AG04450 (cell line): Measurements from ENCODE around the gene RETREG1. TPM values are rescaled to one million over a fixed set of nuclear protein-coding genes. Genes with fewer than 3 reads are reported as not detected.

Experiments used
- CTCF ChIA-PET: fragments of 300-600, 350-600 bp; formaldehyde crosslinking; extraction: SDS; loops from one replicate; lab custom pipeline; 2022; ENCODE audit warnings: antibody characterized with exemption, inconsistent platforms; lab: Charles Lee
- POLR2A ChIA-PET: fragments of 350-600 bp; formaldehyde crosslinking; extraction: SDS; loops from one replicate; lab custom pipeline; 2021; ENCODE audit warnings: antibody characterized with exemption, inconsistent platforms; lab: Yijun Ruan, JAX
- DNase-seq: peaks from one replicate; pipeline ENCODE4 v3.0.0-alpha.2; 2011; ENCODE audit warnings: low read depth, low spot score
- H3K27ac ChIP-seq: one replicate; pipeline ENCODE4 v1.5.1; 2012; ENCODE audit warnings: low read depth, low read length, control low read depth
- H3K27me3 ChIP-seq: one replicate; pipeline ENCODE4 v1.6.0; 2012; ENCODE audit warnings: low read length; ENCODE audit not compliant: control insufficient read depth, insufficient read depth
- H3K4me3 ChIP-seq: 2 replicates; pipeline ENCODE4 v1.5.1; 2011; ENCODE audit warnings: mild to moderate bottlenecking, low read depth, low read length, control low read depth
- H3K9me3 ChIP-seq: 2 replicates; pipeline ENCODE4 v1.5.1; 2012; ENCODE audit warnings: low read length; ENCODE audit not compliant: control insufficient read depth, insufficient read depth
- CTCF ChIP-seq: IDR thresholded peaks from 2 replicates; pipeline ENCODE4 v1.5.1; 2011; ENCODE audit warnings: low read depth, low read length, control low read depth, inconsistent platforms
- polyA plus RNA-seq: library from polyadenylated mRNA; depleted of rRNA; stranded (reverse); fragments of >200 nt; gene quantifications from 2 replicates; pipeline ENCODE4 v1.2.3, GENCODE V29; 2011

Gene RETREG1
- polyA plus RNA-seq, 1 experiment: 0.14 TPM

DNA sequence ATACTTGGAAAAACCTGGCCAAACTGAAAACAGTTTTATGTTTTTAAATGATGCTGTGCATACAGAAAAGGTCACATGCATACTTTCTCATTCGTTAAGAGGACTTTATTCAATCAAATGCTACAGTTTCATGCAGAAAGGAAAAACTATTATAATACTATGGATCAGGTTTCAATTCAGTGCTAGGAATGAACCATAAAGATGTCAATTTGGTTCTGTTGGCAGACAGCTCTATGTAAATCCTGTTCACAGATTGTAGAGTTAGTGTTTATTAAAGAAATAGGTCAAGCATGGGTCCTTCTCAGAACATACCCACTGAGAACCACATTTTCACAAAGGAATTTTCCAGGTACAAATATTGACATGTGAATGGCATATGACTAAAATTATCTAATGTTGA lies 57.1 kb downstream of the RETREG1 start:
- DNase-seq: no peak
- peaks cover 5% of the 10 kb centered on the region for H3K27me3 ChIP-seq
- ChIA-PET POLR2A (no interaction called here), CTCF (interaction anchor here (1.5 to 2.1 kb wide), 2 partner anchors 10 to 70 kb away, joined by 3 to 10 read pairs; no protein-coding TSS in a partner anchor)
- TF ChIP-seq CTCF: no peak
- H3K9me3 ChIP-seq: no peaks in the 10 kb centered on the region
- no peak overlapping the region for H3K27ac ChIP-seq
- no peak overlapping the region for H3K4me3 ChIP-seq

- CTCF ChIA-PET: interaction anchor here (0.6 to 2.1 kb wide), 4 partner anchors 9 to 69 kb away, joined by 3 to 10 read pairs (median 6); no protein-coding TSS in a partner anchor
- peaks cover 2% of the 10 kb centered on the region for H3K27me3 ChIP-seq
- no peak for DNase-seq
- H3K9me3 ChIP-seq: no peaks in the 10 kb centered on the region
- H3K27ac ChIP-seq: no peak overlapping the region
- POLR2A ChIA-PET: no interaction called here
- no peak for TF ChIP-seq CTCF
- H3K4me3 ChIP-seq: no peak overlapping the region
These were observed 57.7 kb downstream of the RETREG1 start for GRCh38 chr5:16558984-16559629.

- H3K4me3 ChIP-seq: no peak overlapping the region
- peaks cover 2% of the 10 kb centered on the region for H3K27me3 ChIP-seq
- no peaks in the 10 kb centered on the region for H3K9me3 ChIP-seq
- TF ChIP-seq CTCF: no peak
- no peak for DNase-seq
- H3K27ac ChIP-seq: no peak overlapping the region
- ChIA-PET POLR2A (no interaction called here), CTCF (no interaction called here)
These were observed 59.3 kb downstream of the RETREG1 start for GRCh38 chr5:16557477-16557876.

DNA sequence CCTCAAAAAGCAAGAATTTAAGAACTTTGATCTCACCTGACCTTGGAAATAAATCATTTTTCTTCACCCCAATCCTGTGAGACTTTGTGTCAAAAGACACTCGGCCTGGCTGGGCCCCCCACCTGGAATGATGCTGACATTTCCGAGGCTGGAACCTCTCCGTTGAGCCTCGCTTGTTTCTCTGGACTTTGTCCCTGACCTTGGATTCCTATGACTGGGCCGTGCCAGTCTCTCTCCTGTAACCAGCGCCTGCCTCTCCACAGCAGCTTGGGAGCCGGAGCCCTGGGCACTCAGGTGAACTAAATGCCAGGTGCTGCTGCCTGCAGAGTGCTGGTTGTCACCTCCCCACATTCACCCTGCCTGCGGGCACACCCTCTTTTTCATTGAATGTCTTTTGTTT lies 62.7 kb downstream of the RETREG1 start:
- Histone ChIP-seq H3K27ac (no peak overlapping the region), H3K4me3 (no peak overlapping the region), H3K27me3 (peaks cover 6% of the 10 kb centered on the region), H3K9me3 (no peaks in the 10 kb centered on the region)
- ChIA-PET POLR2A (no interaction called here), CTCF (no interaction called here)
- DNase-seq: no peak
- TF ChIP-seq CTCF: no peak

- ChIA-PET POLR2A (interaction anchor here (0.6 kb wide), 1 partner anchor 249 kb away, joined by 6 read pairs; no protein-coding TSS in a partner anchor), CTCF (interaction anchor here (0.5 to 6.8 kb wide), 27 partner anchors 8 to 1753 kb away, joined by 3 to 72 read pairs (median 5); no protein-coding TSS in a partner anchor)
- no peak for DNase-seq
- Histone ChIP-seq H3K27me3 (peaks cover 6% of the 10 kb centered on the region), H3K27ac (no peak overlapping the region), H3K9me3 (no peaks in the 10 kb centered on the region), H3K4me3 (no peak overlapping the region)
- peak; percentile 93 for TF ChIP-seq CTCF
These were observed 64.0 kb downstream of the RETREG1 start for GRCh38 chr5:16552666-16553343.
